HEK293 (cell line): Measurements from ENCODE around the gene CINP.

Experiments used
- CTCF ChIA-PET: fragments of 350-600 bp; formaldehyde crosslinking; extraction: SDS; loops from one replicate; lab custom pipeline; 2021; ENCODE audit warnings: antibody characterized with exemption; lab: Yijun Ruan, JAX
- POLR2A ChIA-PET: fragments of 300-600 bp; formaldehyde crosslinking; extraction: SDS; loops from one replicate; lab custom pipeline; 2020; ENCODE audit warnings: antibody characterized with exemption, inconsistent platforms; lab: Yijun Ruan, JAX
- H3K27ac ChIP-seq: fragments of 200-500 bp; sonication (Bioruptor generic); 2 replicates; pipeline ENCODE4 v1.5.1; 2014; ENCODE audit warnings: low read depth, low read length, control low read depth, inconsistent platforms; ENCODE audit errors: extremely low read depth
- H3K36me3 ChIP-seq, 2 experiments: fragments of 200-500 bp in 1 of 2; sonication (Bioruptor generic) in 1 of 2; 1 replicate in 1 of 2; 2 replicates in 1 of 2; pipeline ENCODE4 v1.5.1; 2014 to 2017; ENCODE audit warnings: inconsistent platforms in 2 of 2, low read length in 2 of 2; ENCODE audit not compliant: control insufficient read depth in 2 of 2, insufficient read depth in 1 of 2
- H3K4me1 ChIP-seq: fragments of 200-500 bp; sonication (Bioruptor generic); 2 replicates; pipeline ENCODE4 v1.5.1; 2014; ENCODE audit warnings: mild to moderate bottlenecking, low read length, inconsistent platforms; ENCODE audit not compliant: control insufficient read depth, insufficient read depth
- H3K4me3 ChIP-seq: 2 replicates; pipeline ENCODE4 v1.5.1; 2011; ENCODE audit warnings: low read depth, mild to moderate bottlenecking, control low read depth, low read length, moderate library complexity
- H3K9me3 ChIP-seq: fragments of 200-500 bp; sonication (Bioruptor generic); 2 replicates; pipeline ENCODE4 v1.5.1; 2014; ENCODE audit warnings: low read depth, low read length, inconsistent platforms; ENCODE audit not compliant: control insufficient read depth, insufficient read depth
- SCRT2 ChIP-seq: fragments of 450-650 bp; formaldehyde crosslinking; IDR thresholded peaks from 2 replicates; pipeline ENCODE4 v1.5.1; 2016; ENCODE audit warnings: missing biosample characterization, missing genetic modification characterization
- ZNF677 ChIP-seq: fragments of 450-650 bp; IDR thresholded peaks from 2 replicates; pipeline ENCODE4 v1.5.0; 2018; ENCODE audit warnings: missing biosample characterization, mild to moderate bottlenecking, missing genetic modification characterization, moderate library complexity
- TF ChIP-seq, protein P1 (sequence below): fragments of 450-650 bp; formaldehyde crosslinking; IDR thresholded peaks from 2 replicates; pipeline ENCODE4 v1.5.1; 2017; ENCODE audit warnings: missing biosample characterization, missing genetic modification characterization
- TF ChIP-seq, protein P2 (sequence below): fragments of 450-650 bp; formaldehyde crosslinking; IDR thresholded peaks from 2 replicates; pipeline ENCODE4 v1.5.1; 2016; ENCODE audit warnings: missing biosample characterization, missing genetic modification characterization
- TF ChIP-seq, protein P3 (sequence below): fragments of 450-650 bp; formaldehyde crosslinking; IDR thresholded peaks from 2 replicates; pipeline ENCODE4 v1.5.1; 2016; ENCODE audit warnings: missing biosample characterization, missing genetic modification characterization
- TF ChIP-seq, protein P4 (sequence below): fragments of 450-650 bp; formaldehyde crosslinking; conservative IDR thresholded peaks from 2 replicates; pipeline ENCODE4 v1.5.1; 2016; ENCODE audit warnings: low read depth, missing biosample characterization, missing genetic modification characterization

Gene CINP

DNA sequence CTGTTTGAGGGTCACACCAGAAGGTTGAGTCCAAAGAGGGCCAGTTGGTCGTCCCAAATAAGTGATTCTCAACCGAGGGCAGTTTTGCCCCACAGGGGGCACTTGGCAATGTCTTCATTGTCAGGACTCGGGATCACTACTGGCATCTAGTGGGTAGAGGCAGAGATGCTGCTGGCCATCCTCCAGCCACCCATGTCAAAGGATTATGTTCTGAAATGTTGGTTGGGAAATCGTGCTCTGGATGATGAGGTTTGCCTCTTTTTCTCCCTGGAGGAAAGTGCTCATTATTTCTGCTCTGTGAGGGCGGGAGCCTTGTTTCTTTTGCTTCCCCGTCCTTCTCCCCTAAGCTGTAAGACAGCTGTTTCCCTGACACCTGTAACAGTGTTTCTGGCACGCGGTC is 39.6 kb downstream of the CINP start (continued):
- TF ChIP-seq, protein P1, sequence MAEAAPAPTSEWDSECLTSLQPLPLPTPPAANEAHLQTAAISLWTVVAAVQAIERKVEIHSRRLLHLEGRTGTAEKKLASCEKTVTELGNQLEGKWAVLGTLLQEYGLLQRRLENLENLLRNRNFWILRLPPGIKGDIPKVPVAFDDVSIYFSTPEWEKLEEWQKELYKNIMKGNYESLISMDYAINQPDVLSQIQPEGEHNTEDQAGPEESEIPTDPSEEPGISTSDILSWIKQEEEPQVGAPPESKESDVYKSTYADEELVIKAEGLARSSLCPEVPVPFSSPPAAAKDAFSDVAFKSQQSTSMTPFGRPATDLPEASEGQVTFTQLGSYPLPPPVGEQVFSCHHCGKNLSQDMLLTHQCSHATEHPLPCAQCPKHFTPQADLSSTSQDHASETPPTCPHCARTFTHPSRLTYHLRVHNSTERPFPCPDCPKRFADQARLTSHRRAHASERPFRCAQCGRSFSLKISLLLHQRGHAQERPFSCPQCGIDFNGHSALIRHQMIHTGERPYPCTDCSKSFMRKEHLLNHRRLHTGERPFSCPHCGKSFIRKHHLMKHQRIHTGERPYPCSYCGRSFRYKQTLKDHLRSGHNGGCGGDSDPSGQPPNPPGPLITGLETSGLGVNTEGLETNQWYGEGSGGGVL (tag by site-specific recombination): no peak
- TF ChIP-seq, protein P2, sequence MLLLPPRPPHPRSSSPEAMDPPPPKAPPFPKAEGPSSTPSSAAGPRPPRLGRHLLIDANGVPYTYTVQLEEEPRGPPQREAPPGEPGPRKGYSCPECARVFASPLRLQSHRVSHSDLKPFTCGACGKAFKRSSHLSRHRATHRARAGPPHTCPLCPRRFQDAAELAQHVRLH: no peak
- TF ChIP-seq, protein P3, sequence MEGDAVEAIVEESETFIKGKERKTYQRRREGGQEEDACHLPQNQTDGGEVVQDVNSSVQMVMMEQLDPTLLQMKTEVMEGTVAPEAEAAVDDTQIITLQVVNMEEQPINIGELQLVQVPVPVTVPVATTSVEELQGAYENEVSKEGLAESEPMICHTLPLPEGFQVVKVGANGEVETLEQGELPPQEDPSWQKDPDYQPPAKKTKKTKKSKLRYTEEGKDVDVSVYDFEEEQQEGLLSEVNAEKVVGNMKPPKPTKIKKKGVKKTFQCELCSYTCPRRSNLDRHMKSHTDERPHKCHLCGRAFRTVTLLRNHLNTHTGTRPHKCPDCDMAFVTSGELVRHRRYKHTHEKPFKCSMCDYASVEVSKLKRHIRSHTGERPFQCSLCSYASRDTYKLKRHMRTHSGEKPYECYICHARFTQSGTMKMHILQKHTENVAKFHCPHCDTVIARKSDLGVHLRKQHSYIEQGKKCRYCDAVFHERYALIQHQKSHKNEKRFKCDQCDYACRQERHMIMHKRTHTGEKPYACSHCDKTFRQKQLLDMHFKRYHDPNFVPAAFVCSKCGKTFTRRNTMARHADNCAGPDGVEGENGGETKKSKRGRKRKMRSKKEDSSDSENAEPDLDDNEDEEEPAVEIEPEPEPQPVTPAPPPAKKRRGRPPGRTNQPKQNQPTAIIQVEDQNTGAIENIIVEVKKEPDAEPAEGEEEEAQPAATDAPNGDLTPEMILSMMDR (tag by site-specific recombination): peak; percentile 78

DNA sequence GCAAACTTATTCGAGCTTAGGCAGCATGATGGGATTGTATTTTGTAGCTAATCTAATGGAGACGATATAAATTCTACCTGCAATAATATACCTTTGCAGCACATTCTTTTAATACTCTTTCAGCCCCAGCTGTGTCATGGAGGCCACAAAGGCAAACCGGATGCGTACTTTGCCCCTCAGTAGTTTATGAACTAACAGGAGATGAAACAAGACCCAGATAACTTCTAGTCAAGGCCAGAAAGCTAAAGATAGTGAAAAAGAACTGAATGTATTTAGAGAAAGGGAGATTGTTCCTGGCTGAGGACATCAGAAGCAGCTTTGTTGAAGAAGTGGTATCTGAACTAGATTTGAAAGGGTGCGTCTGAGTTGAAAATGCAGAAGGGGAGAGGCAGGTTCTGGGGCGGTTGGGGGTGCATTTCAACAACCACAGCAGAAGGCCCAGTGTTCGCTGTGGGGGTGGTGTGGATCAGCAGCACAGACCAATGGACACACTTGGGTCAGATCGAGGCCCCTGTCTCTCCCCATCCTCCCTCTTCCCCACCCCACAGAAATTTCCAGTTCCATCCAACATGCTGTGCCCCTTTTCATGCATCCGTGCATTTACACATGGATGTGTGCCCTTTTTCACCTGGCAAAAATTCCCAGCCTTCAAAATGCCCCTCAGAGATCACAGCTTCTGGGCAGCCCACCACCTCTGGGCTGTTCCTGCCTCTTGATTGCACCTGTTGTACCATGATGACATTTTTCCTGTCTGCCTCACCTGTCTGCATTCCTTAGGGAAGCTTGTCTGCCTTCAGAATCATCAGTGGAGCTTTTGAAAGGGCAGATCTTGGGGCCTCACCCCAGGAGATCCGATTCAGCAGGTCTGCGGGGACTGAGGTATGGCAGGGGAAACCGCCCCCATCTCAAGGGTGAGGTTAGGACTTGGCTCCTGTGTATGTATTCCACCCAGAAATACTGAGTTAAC is 41.0 kb downstream of the CINP start:
- H3K4me1 ChIP-seq: peaks cover 8% of the 10 kb centered on the region; the same call in 1 of the 2 replicates
- no peak overlapping the region; the same call in 1 of the 2 replicates for H3K27ac ChIP-seq
- H3K36me3 ChIP-seq: peaks cover 0 to 23% of the 10 kb centered on the region in 2 experiments; a peak in 2 of 3 replicates
- ChIA-PET CTCF (interaction anchor here (0.6 to 1.1 kb wide), 4 partner anchors 83 to 595 kb away, joined by 3 to 5 read pairs (median 3); no protein-coding TSS in a partner anchor), POLR2A (no interaction called here)
- H3K9me3 ChIP-seq: no peaks in the 10 kb centered on the region
- H3K4me3 ChIP-seq: no peak overlapping the region
- TF ChIP-seq ZNF677: no peak
- peak; percentile 70 for TF ChIP-seq SCRT2 (tag by site-specific recombination)

DNA sequence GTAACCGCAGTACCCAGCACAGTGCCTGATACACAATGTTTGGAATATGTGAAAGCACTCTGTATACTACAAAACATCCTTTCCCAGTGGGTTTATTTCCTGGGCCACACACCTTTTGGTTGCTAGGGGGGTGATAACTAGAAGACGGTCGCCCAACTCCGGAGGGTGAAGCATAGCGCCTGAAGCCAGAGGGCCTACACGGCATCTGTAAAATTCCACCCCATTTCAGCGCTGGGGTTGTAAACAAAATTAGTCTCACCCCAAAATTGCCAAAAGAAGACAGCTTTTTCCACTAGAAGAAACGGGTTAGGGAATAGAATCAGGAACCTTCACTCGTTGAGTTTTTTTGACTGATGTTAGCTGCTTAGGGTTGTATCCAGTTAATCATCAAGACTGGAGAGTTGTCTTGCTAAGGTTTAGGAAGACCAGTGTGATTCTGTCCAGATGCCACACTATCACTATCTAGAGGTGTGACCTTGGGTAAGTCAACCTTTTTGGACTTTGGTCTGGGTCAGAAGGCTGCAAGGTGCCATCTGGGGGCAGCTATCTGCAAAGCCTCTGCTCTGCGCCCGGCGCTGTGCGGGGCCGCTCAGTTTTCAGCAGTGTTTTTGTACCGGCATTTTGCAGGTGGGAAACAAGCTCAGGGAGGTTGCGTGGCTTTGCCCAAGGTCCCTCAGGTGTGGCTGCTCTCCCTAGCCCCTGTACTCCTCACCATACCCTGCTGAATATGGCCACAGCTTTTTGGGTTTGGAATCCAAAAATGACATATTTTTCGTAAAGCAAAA is 41.8 kb downstream of the CINP start:
- POLR2A ChIA-PET: interaction anchor here (1.4 kb wide), 1 partner anchor 42 kb away, joined by 5 read pairs; the partner anchor contains the start of genes CINP and TECPR2
- peak overlapping the region; percentile 87; the same call in 1 of the 2 replicates for H3K27ac ChIP-seq
- peaks cover 0 to 18% of the 10 kb centered on the region in 2 experiments; a peak in 2 of 3 replicates for H3K36me3 ChIP-seq
- peak overlapping the region; percentile 84 for H3K4me3 ChIP-seq
- TF ChIP-seq, protein P4, sequence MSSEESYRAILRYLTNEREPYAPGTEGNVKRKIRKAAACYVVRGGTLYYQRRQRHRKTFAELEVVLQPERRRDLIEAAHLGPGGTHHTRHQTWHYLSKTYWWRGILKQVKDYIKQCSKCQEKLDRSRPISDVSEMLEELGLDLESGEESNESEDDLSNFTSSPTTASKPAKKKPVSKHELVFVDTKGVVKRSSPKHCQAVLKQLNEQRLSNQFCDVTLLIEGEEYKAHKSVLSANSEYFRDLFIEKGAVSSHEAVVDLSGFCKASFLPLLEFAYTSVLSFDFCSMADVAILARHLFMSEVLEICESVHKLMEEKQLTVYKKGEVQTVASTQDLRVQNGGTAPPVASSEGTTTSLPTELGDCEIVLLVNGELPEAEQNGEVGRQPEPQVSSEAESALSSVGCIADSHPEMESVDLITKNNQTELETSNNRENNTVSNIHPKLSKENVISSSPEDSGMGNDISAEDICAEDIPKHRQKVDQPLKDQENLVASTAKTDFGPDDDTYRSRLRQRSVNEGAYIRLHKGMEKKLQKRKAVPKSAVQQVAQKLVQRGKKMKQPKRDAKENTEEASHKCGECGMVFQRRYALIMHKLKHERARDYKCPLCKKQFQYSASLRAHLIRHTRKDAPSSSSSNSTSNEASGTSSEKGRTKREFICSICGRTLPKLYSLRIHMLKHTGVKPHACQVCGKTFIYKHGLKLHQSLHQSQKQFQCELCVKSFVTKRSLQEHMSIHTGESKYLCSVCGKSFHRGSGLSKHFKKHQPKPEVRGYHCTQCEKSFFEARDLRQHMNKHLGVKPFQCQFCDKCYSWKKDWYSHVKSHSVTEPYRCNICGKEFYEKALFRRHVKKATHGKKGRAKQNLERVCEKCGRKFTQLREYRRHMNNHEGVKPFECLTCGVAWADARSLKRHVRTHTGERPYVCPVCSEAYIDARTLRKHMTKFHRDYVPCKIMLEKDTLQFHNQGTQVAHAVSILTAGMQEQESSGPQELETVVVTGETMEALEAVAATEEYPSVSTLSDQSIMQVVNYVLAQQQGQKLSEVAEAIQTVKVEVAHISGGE (tag by site-specific recombination): no peak
- no peaks in the 10 kb centered on the region for H3K9me3 ChIP-seq
- peaks cover 11% of the 10 kb centered on the region for H3K4me1 ChIP-seq
- CTCF ChIA-PET: interaction anchor here (0.6 to 1.6 kb wide), 6 partner anchors 8 to 594 kb away, joined by 3 to 5 read pairs (median 3); no protein-coding TSS in a partner anchor
